ENCODE measurements around the gene CPA2. TPM values are rescaled to one million over a fixed set of nuclear protein-coding genes. Genes with fewer than 3 reads are reported as not detected.

CPA2 gene
- total RNA-seq, 2 donors from 2014 or later, result not detected

Other genes with a start within 250 kb of the CPA2 start
- gene ZC3HC1, start 215.5 kb upstream of the CPA2 start, total RNA-seq, result 10 to 100 TPM; 19.8 to 28.4 TPM
- gene KLHDC10, start 196.3 kb upstream of the CPA2 start, total RNA-seq, result 10 to 100 TPM; 21.7 to 23.1 TPM
- 10 to 100 TPM; 46.1 to 58.2 TPM for gene TMEM209, start 61.5 kb upstream of the CPA2 start, total RNA-seq
- not detected for gene SSMEM1, start 59.0 kb upstream of the CPA2 start, total RNA-seq
- under 1 TPM in 1 of 2 donors, not detected in 1; 0.32 TPM for gene CPA4, start 26.3 kb downstream of the CPA2 start, total RNA-seq
- gene CPA5, start 78.0 kb downstream of the CPA2 start, total RNA-seq, result 1 to 10 TPM; 4.4 to 5.9 TPM
- not detected for gene CPA1, start 113.6 kb downstream of the CPA2 start, total RNA-seq
- gene CEP41, start 174.2 kb downstream of the CPA2 start, total RNA-seq, result 10 to 100 TPM; 19.1 to 33.3 TPM
- gene MEST, start 225.2 kb downstream of the CPA2 start, total RNA-seq, result 1 to 10 TPM; 3.5 to 4.8 TPM